AG09319 (cell line): ENCODE measurements around the gene B3GNT2.

Experiments
- DNase-seq: peaks from one replicate; pipeline ENCODE4 v3.0.0-alpha.2; 2010; ENCODE audit warnings: low read depth; ENCODE audit errors: extremely low read depth
- TF ChIP-seq, protein P1 (sequence below): IDR thresholded peaks from 2 replicates; pipeline ENCODE4 v1.5.1; 2011; ENCODE audit warnings: low read depth, mild to moderate bottlenecking, inconsistent platforms, low read length, moderate library complexity

B3GNT2 gene

DNA sequence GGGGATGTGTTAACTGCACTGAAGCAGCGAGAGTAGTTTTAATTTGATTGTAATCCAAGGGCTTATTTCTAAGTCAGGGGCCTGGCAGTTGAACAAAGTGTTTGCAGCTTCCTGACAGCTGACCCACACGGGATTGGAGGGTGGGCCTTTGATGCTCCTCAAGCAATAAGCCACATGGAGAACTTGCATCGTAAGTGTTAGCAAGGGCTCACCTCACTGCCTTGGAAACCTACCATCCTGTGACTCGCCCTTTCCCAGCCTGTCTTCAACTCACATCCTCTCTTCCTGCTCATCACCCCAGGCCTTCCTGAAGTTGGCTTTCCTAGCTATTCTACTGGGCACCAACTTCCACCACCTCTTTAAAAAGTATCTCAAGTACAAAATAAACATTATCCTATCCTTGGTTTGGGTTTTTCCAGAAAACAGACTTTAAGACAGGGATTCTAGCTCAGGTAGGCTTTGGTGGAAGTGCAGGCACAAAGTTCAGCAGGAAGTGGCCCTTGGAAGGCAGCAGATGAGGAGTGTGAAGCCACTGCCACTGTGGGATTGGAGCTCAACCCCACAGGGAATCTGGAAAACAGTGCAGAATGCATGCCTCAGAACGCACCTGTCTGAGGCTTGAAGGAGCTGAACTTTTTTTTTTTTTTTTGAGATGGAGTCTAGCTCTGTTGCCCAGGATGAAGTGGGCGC is 31.6 kb downstream of the B3GNT2 start:
- no peak for DNase-seq
- TF ChIP-seq, protein P1, sequence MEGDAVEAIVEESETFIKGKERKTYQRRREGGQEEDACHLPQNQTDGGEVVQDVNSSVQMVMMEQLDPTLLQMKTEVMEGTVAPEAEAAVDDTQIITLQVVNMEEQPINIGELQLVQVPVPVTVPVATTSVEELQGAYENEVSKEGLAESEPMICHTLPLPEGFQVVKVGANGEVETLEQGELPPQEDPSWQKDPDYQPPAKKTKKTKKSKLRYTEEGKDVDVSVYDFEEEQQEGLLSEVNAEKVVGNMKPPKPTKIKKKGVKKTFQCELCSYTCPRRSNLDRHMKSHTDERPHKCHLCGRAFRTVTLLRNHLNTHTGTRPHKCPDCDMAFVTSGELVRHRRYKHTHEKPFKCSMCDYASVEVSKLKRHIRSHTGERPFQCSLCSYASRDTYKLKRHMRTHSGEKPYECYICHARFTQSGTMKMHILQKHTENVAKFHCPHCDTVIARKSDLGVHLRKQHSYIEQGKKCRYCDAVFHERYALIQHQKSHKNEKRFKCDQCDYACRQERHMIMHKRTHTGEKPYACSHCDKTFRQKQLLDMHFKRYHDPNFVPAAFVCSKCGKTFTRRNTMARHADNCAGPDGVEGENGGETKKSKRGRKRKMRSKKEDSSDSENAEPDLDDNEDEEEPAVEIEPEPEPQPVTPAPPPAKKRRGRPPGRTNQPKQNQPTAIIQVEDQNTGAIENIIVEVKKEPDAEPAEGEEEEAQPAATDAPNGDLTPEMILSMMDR = no peak

DNA sequence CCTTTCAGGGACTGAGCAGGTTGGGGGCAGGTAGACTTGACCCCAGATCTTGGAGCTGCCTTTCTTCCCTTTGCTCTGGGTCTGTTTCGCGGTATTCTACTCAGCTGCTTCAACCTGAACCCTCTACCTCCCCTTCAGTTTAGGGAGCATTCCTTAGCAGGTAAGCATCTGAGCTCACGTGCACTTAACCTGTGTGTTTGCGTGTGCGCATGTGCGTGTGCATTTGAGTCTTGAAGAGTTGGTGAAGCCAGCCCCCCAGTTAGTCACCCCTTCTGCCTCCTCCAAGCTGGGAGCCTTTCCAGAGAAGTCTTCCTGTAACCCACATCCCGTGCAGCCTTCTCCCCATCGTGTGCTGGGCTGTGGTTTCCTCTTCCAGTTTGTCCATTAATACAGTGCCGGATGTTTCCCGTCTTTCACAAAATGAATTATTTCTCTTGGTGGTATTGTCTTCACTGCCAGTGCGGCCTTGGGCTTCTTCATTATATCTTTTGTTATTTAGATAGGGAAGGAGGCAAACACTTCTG is 33.2 kb downstream of the B3GNT2 start:
- no peak for DNase-seq
- TF ChIP-seq, protein P1 = no peak

DNA sequence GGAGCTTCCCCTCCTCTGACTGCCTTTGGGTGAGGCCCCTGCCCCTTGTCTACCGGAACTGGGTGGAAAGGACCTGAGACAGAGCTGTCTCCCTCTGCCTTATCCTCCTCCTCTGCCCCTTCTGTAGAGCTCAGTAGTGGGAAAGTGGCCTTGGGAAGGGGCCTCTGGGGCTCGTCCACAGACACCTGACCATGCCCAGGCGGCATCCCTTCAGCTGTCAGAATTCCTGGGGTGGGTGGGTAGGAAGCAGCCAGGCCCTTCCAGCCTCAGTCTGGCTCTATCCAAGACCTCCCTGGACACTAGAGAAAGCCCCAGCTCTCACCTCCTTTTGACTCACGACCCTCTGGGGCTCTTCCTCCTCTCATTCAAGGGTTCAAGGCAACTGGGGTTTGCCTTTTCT is 35.6 kb downstream of the B3GNT2 start:
- DNase-seq = no peak
- TF ChIP-seq, protein P1 = no peak

DNA sequence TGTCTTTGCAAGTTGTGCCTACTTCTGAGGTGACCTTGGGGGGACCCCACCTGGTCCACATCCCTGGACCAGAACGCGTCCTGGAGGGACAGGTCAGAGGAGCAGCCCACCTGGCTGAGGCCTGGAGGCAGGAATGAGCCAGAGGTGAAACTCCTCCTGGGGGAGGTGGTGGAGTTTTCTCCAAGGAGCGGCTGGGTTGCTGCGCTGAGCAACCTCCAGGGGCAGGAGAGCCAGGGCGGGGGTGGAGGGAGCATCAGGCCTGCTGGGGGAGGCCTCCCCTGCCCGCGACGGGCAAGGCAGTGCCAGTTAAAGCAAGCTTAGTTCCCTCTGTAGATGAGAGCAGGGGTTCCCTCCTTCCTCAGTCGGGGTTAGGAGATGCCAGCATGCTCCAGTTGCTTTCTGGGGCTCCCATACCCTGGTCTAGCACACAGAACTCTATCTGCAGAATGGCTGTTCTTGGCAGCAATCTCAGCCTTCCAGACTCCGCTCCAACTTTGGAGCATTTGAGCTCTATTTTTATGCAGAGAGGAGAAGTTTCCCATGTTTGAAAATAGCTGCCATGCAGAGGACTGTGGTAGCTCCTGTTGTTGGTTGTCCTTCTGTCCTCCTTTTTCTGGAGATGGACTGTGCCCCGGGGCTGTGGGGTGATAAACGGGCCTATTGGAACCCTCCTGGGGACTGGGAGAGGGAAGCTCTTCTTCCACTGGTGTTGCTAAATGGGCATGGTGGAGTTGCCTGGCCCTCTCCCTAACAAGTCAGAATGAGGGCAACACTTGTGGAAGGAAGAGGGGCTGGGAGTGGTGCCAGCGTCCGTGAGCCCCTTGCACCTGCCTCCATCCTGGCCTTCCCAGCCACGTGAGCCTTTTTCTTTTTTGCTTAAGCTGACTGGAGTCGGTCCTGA is 39.1 kb downstream of the B3GNT2 start:
- TF ChIP-seq, protein P1 = no peak
- no peak for DNase-seq

DNA sequence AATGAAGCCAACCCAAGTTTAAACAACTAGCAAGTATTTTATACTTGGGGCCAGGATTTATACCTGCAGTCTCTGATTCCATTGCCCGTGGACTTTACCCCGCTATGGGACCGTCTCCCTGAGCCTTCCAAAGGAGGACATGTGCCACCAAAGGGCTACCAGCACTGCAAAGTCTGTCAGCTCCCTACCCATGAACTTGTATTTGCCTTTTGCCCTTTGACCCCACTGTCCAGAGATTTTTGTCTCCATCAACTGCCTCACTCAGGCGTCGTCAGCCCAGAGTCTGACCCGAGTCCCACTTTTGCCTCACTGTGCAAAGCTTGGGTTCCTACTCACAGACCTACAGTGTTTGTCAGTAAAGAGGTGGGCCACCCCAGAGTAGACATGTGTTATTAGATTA is 40.6 kb downstream of the B3GNT2 start:
- DNase-seq = no peak
- TF ChIP-seq, protein P1 = no peak

DNA sequence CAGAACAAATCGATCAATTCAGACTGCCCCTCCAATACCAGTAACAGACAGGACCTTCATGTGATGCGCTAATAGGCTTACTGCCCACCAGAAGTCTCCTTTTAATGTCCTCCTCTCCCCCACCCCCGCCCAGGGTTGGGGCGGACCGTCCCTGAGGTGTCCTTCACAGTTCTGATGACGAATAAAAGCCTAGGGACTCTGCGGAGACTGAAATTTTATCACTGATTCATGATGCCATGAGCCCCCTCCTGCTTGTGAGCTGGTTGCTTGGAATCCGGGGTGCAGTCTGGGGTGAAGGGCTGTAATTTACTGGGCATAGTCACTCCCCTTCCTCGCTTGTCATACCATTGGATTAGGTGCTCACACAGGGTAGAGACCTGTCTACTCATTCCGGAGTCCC is 42.3 kb downstream of the B3GNT2 start:
- TF ChIP-seq, protein P1 = no peak
- no peak for DNase-seq

DNA sequence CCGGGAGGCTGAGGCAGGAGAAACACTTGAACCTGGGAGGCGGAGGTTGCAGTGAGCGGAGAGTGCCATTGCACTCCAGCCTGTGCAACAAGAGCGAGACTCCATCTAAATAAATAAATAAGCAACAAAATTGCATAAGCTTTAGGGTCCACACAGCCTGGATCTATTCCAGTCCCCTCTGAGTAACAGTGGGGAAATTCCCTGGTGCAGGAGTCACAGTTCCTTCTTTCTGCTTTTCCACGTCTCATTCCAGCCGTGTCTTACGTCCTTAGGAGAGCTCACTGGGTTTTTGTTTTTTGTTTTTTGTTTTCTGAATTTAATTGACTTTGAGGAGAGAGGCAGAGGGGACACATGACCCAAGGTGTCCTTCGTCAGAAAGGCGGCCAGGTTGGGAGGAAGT is 44.6 kb downstream of the B3GNT2 start:
- DNase-seq = no peak
- TF ChIP-seq, protein P1 = no peak
